Gastroesophageal sphincter (tissue), 2 donors: Measurements from ENCODE around the gene LAMA5.

Experiments used
- EP300 ChIP-seq: sonication (generic); formaldehyde crosslinking; IDR thresholded peaks from one replicate; pipeline ENCODE4 v1.6.1; 2017; ENCODE audit warnings: antibody characterized with exemption, mild to moderate bottlenecking
- POLR2A ChIP-seq, 2 donors: fragments of 450-650 bp; IDR thresholded peaks; one replicate each; pipeline ENCODE4 v1.6.1; 2017; ENCODE audit warnings: antibody characterized with exemption in 2 of 2, mild to moderate bottlenecking in 2 of 2, moderate library complexity in 1 of 2

GRCh38 chr20:62394248-62395245, 27.4 kb upstream of the LAMA5 start:
- no peak for TF ChIP-seq POLR2A (IDR thresholded peaks at IDR 0.05)
- TF ChIP-seq EP300: no peak
